ENCODE measurements around the gene PRDX6.
"Not testable (repeated sequence)": the region's sequence is repeated elsewhere in the genome, so short reads cannot be mapped to it uniquely, and the experiment has no call there.

Gene PRDX6

GRCh38 chr1:173506437-173506836 lies 29.3 kb downstream of the PRDX6 start:
- no peak for DNase-seq (ENCODE audit: low read depth)
- no peak overlapping the region for H3K4me3 ChIP-seq (ENCODE audit: low read depth, low read length)
- TF ChIP-seq CTCF (conservative IDR thresholded peaks at IDR 0.05; ENCODE audit: low read depth, low read length): peak; percentile 21

GRCh38 chr1:173507205-173507846 lies 30.2 kb downstream of the PRDX6 start:
- H3K4me3 ChIP-seq (ENCODE audit: low read depth, low read length): no peak overlapping the region
- DNase-seq (ENCODE audit: low read depth): peak; percentile 90
- no peak for TF ChIP-seq CTCF (conservative IDR thresholded peaks at IDR 0.05; ENCODE audit: low read depth, low read length)

GRCh38 chr1:173507847-173508209 lies 30.7 kb downstream of the PRDX6 start:
- DNase-seq (ENCODE audit: low read depth): no peak
- H3K4me3 ChIP-seq (ENCODE audit: low read depth, low read length): no peak overlapping the region
- TF ChIP-seq CTCF (conservative IDR thresholded peaks at IDR 0.05; ENCODE audit: low read depth, low read length): no peak

- TF ChIP-seq CTCF (conservative IDR thresholded peaks at IDR 0.05; ENCODE audit: low read depth, low read length): no peak
- DNase-seq (ENCODE audit: low read depth): no peak
- H3K4me3 ChIP-seq (ENCODE audit: low read depth, low read length): no peak overlapping the region
Observed at GRCh38 chr1:173508541-173508940, 31.4 kb downstream of the PRDX6 start.

GRCh38 chr1:173509797-173510196 lies 32.7 kb downstream of the PRDX6 start:
- no peak overlapping the region for H3K4me3 ChIP-seq (ENCODE audit: low read depth, low read length)
- TF ChIP-seq CTCF (conservative IDR thresholded peaks at IDR 0.05; ENCODE audit: low read depth, low read length): no peak
- DNase-seq (ENCODE audit: low read depth): no peak

GRCh38 chr1:173514503-173514902 lies 37.4 kb downstream of the PRDX6 start:
- DNase-seq (ENCODE audit: low read depth); H3K4me3 ChIP-seq (ENCODE audit: low read depth, low read length): not testable (repeated sequence)

- H3K4me3 ChIP-seq (ENCODE audit: low read depth, low read length): no peak overlapping the region
- no peak for TF ChIP-seq CTCF (conservative IDR thresholded peaks at IDR 0.05; ENCODE audit: low read depth, low read length)
- no peak for DNase-seq (ENCODE audit: low read depth)
Observed at GRCh38 chr1:173520799-173521198, 43.7 kb downstream of the PRDX6 start.

Measured in choroid plexus epithelial cell (primary cell).